ENCODE results near the gene MT3. TPM values are rescaled to one million over a fixed set of nuclear protein-coding genes. Genes with fewer than 3 reads are reported as not detected.
A peak's percentile ranks its signal among the peaks of the same experiment; 100 is the strongest.

MT3 gene
- total and polyA plus RNA-seq, 2 of the 8 experiments (the other 6 are each of a cell fraction or from before 2014, with no cell fraction given): 0.17 TPM; not detected in 1

- Histone ChIP-seq H4K5ac (ENCODE audit: insufficient read length, low read depth, low read length) (no peak overlapping the region), H3K23me2 (ENCODE audit: low read depth, low read length) (peaks cover 11% of the 10 kb centered on the region; the same call in 1 of the 2 replicates), H3K9ac (replicated peaks in 1 of 4; ENCODE audit: extremely low read depth in 1 of 4, low read depth in 3 of 4, low read length in 3 of 4) (no peak overlapping the region), H4K20me1 (replicated peaks in 1 of 2; ENCODE audit: control insufficient read depth in 1 of 2, insufficient read depth in 2 of 2, low read length in 2 of 2) (peaks cover 0 to 2% of the 10 kb centered on the region in 2 experiments), H2BK5ac (ENCODE audit: low read depth, low read length) (no peak overlapping the region), H2AFZ (ENCODE audit: low read length) (no peak overlapping the region), H3K4me2 (ENCODE audit: insufficient read depth in 1 of 2, low read depth in 2 of 2, low read length in 2 of 2) (peak overlapping the region in 1 of 2 experiments; percentile 77; a peak in 1 of 4 replicates), H3K4ac (replicated peaks; ENCODE audit: insufficient read length, low read depth, low read length) (no peak overlapping the region), H2AK5ac (ENCODE audit: low read depth, low read length) (no peak overlapping the region), H3K18ac (ENCODE audit: extremely low read depth, low read length) (no peak overlapping the region), H3K27ac (ENCODE audit: low read depth, low read length) (no peak overlapping the region), H3K23ac (ENCODE audit: insufficient read length) (no peak overlapping the region), H2BK20ac (ENCODE audit: low read length) (no peak overlapping the region), H4K8ac (ENCODE audit: extremely low read depth, insufficient read depth, low read length) (no peak overlapping the region), H2BK120ac (replicated peaks; ENCODE audit: low read depth, low read length) (no peak overlapping the region), H3K79me2 (ENCODE audit: control insufficient read depth in 1 of 2, insufficient read depth in 2 of 2, low read length in 2 of 2) (no peaks in the 10 kb centered on the region), H3K4me3 (ENCODE audit: extremely low read depth in 1 of 4, insufficient read depth in 2 of 4, low read depth in 3 of 4, low read length in 4 of 4) (no peak overlapping the region), H2BK12ac (ENCODE audit: low read depth, low read length) (no peak overlapping the region; the same call in 1 of the 2 replicates), H3K14ac (ENCODE audit: insufficient read length) (no peak overlapping the region), H3K56ac (replicated peaks; ENCODE audit: insufficient read length, low read depth, low read length) (no peak overlapping the region), H3K4me1 (replicated peaks in 1 of 4; ENCODE audit: control insufficient read depth in 3 of 4, insufficient read depth in 4 of 4, low read length in 3 of 4) (peaks cover 7 to 21% (median 10%) of the 10 kb centered on the region in 4 experiments), H3K36me3 (ENCODE audit: control insufficient read depth in 2 of 4, insufficient read depth in 4 of 4, low read length in 3 of 4) (no peaks in the 10 kb centered on the region), H4K91ac (replicated peaks; ENCODE audit: insufficient read length, low read length) (no peak overlapping the region), H3K27me3 (replicated peaks in 1 of 4; ENCODE audit: control insufficient read depth in 3 of 4, extremely low read depth in 1 of 4, insufficient read depth in 3 of 4, low read length in 3 of 4) (peaks cover 27 to 74% (median 60%) of the 10 kb centered on the region in 4 experiments), H2BK15ac (ENCODE audit: low read length) (peak overlapping the region; percentile 24; the same call in 1 of the 2 replicates), H3K9me3 (ENCODE audit: insufficient read depth in 2 of 2, low read depth in 1 of 2, low read length in 1 of 2) (no peaks in the 10 kb centered on the region), H3K79me1 (ENCODE audit: low read depth, low read length) (no peaks in the 10 kb centered on the region)
- FAIRE-seq (no peak), DNase-seq (ENCODE audit: low read depth in 1 of 2, low spot score in 2 of 2) (no peak)
- ChIA-PET CTCF (ENCODE audit: partially characterized antibody) (interaction anchor here (1.0 to 2.0 kb wide), 3 partner anchors 10 to 52 kb away, joined by 3 to 5 read pairs (median 3); partner anchors contain the start of gene MT1E), POLR2A (ENCODE audit: partially characterized antibody) (interaction anchor here (1.2 to 8.0 kb wide), 3 partner anchors 10 to 18 kb away, joined by 4 to 66 read pairs (median 4); partner anchors contain the start of gene MT1E)
- no peak for TF ChIP-seq BCL11A (IDR thresholded peaks at IDR 0.05; ENCODE audit: low read depth in 2 of 2, low read length in 2 of 2)
- no peak for TF ChIP-seq MAX (IDR thresholded peaks at IDR 0.05)
- 0 out of 2 replicates have a peak, but pooled peaks have one; percentile 20 for TF ChIP-seq KDM1A (IDR thresholded peaks at IDR 0.05; ENCODE audit: borderline replicate concordance, low read length)
- TF ChIP-seq SUZ12 (IDR thresholded peaks at IDR 0.05; ENCODE audit: low read length): 0 out of 2 replicates have a peak, but pooled peaks have one; percentile 10
- WGBS, 2 experiments (ENCODE audit: extremely low coverage in 1 of 2, insufficient coverage in 1 of 2, insufficient read length in 1 of 2, insufficient replicate concordance in 2 of 2, low coverage in 1 of 2, low lambda C conversion rate in 2 of 2, missing lambda C conversion rate in 1 of 2): 68% methylated on average over 2 of the region's 2 CpGs; no CpG with 5 or more reads in 1 of the 2 experiments
Observed at GRCh38 chr16:56610609-56611111, 21.3 kb downstream of the MT3 start.

Measured in H1 (cell line).